NCI-H524 treated with DMSO at 0.1 percent for 48 hours (cell line): Measurements from ENCODE around the gene GJA5.

Experiments
- DNase-seq: peaks from one replicate; lab custom pipeline; 2025; lab: John Stamatoyannopoulos, UW

The GJA5 gene

DNA sequence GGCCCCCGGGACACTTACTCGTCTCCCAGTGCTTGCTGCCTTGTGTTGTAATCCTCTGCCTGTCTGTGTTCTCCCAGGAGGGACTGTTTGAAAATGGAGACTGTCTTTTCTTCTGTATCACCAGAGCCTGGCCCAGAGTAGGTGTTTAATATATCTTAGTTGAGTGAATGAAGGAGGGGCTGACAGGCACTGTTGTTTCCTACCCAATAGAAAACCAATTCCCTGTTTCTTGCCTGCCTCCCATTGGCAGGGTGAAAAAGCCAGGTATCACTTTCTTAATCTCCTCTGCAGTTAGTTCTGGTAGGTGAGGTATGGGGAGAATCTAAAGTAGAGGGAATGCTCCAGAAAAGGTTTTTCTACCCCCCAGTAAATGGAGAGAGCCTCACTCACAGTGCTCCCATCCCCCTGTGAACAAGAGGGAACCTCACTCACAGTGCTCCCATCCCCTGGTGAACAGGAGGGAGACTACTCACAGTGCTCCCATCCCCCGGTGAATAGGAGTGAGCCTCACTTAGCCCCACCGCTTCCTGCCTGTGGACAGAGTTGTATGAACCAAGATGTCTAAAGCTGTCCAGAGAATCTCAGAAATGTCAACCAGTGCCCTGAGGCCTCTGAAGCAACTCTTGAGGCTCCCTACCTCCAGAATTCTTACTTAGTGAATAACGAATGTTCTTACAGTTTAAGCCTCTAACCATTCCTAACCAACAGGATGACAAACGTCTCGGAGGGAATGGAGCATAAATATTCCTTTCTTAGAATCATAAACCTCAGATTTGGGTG, at the start of gene GJA5:
GJA5 (minus strand) TSS at position 122 of the 780 bp plus-strand sequence. CDS start 1,364 bp downstream, outside the sequence.
- DNase-seq = no peak

DNA sequence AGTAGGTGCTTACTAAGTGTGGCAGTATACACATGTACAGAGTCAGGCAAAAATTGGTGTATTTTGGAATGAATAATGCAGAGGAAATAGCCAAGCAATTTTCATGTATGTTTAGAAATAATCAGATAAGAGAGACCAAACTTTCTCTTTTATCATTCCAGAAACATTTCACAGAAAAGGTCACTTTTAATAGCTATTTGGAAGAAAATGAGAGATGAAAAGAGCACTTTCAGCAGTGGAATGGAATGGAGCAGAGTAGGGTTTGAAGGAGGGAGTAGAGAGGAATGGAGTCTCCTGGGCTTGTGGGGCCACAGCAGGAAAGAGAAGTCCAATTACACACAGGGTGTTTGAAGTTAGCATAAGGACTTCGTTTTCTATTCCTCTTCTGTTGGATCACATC, 48.8 kb upstream of the GJA5 start:
- DNase-seq = no peak

DNA sequence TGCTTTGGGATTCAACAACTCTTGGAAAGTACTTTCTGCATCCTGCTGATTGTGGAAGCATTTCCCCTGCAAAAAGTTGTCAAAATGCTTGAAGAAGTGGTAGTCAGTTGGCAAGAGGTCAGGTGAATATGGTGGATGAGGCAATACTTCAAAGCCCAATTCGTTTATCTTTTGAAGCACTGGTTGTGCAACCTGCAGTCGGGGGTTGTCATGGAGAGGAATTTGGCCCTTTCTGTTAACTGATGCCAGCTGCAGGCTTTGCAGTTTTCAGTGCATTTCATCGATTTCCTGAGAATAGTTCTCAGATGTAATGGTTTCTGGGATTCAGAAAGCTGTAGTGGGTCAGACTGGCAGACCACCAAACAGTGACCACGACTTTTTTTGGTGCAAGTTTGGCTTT, 47.6 kb upstream of the GJA5 start:
- DNase-seq = no peak

DNA sequence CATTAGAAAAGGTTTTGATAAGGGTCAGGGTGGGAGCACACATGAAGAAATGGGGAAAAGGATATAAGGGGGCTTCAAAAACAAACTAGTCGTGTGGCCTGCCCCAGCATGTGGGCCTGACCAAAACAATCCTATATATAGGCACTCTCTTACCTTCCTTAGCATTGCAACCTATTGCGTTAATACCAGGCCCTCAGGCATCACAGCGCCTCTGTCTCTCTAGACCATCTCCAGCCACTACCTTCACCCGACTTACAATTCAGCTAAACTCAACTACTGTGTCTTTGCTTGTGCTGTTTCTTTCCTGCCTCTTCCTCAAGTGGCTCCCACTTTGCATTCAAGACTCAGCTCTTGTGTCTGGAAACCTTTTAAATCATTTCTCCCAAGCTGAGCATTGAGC, 47.0 kb upstream of the GJA5 start:
- DNase-seq = no peak

DNA sequence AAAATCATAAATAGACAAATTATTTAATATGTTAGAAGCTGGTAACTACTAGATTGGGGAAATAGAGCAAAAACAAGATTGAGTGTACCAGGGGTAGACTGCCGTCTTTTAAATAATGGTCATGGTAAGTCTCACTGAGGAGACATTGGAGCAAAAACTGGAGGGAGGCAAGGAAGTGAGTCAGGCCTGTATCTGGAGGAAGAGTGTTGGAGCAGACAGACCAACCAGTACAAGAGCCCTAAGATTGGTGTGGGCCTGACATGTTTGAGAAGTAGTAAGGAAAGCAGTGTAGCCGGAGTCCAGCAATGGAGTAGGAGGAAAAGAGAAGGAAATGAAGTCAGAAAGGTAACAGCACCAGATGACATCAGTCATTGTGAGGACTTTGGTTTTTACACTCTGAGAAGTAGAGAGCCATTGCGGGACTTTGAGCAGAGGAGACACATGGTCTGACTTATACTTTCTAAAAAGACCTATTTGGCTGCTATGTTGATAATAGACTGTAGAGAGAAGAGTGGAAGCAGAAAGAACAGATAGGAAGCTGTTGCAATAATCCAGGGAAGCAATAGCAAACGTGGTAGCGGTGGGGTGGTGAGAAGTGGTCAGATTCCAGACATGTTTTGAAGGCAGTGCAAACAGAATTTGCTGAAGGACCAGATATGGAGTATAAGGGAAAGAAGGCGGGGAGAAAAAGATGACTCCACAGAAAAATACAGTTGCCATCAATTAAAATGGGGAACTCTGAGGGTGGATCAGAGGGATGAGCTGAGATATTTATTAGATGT, 44.7 kb upstream of the GJA5 start:
- DNase-seq = no peak

DNA sequence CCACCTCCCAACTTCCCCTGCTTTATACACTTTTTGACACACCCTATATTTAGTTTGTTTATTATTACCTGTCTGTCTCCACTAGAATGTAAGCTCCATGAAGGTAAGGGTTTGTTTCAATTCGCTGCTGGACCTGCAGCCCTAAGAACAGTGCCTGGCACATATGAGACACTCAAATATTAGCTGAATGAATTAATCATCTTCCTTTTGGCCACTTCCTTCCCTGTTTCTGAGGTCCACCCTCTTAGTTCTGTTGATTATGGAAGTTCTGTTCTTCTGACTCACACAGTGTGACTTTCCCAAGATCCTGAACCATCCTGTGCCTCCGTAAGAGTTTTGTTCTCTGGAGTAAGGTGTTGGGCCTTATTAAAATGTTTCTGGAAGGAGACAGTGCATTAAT, 40.4 kb upstream of the GJA5 start:
- no peak for DNase-seq

DNA sequence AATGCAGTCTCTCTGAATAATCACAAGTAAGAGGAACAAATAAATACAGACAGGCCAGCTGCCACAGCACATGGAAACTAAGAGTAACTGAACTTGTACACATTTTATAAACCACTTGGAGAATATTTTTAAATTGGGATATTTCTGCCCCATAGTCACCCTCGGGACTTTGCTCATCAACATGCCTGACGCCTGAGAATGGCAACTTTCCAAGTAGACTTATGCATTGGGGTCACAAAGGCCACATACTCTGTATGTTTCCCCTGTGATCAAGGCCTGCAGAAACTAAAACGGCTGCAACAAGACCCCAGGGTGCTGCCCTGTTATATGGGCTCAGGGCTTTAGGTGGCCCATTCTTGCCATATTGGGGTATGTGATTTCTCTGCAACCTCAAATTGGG, 38.3 kb upstream of the GJA5 start:
- no peak for DNase-seq

DNA sequence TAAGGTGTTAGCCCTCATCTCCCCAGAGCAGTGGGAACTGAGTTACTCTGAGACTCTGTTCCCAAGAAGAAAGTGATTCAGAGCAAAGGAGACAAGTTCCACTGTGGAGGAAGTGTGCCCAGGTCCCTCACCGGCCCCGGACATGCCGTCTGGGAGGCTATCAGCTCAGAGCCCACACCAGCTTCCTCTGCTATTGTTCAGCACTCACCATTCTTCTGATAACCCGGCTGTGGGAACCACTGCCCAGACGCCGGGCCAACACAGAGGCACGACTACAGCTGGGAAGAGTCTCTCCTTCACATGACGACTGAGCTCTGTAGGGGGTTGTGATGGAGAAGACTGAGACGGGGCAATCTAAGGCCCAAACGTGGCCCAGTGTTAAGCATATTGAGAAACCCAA, 34.2 kb upstream of the GJA5 start:
- no peak for DNase-seq

DNA sequence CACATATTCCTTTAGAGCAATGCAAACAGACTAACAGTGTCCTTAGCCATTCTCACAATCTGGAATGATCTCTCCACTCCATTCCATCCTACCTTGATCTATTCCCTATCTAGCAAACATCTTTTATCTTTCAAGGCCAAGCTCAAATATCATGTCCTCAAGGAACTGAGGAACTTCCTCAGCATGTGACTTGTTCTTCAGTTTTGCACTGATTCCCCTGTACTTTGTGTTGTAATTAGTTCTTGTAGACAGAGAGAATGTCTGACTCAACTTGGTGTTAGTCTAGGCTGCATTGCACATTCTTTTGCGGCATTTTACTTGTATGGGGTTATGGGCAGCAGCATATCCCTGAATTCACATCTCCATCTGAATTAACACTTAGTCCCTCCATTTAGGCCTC, 31.5 kb upstream of the GJA5 start:
- DNase-seq = no peak

DNA sequence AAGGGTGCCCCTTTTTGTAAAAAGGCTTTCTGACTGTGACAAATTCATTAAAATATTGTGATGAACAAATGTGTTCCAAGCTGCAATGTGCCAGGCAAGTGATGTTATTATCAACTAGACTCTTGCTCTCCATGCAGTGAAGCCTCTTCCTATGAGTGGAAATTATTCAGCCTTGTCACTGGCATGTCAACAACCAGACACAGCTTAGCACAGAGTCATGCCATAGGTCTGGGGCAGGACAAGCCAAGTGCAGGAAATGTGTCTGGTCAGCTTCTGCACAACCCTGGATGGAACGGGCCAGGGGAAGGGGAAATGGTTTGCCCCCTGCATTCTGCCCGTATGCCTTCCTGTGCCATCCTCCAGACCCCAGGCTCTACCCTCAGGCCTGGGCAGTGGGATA, 27.4 kb upstream of the GJA5 start:
- no peak for DNase-seq

DNA sequence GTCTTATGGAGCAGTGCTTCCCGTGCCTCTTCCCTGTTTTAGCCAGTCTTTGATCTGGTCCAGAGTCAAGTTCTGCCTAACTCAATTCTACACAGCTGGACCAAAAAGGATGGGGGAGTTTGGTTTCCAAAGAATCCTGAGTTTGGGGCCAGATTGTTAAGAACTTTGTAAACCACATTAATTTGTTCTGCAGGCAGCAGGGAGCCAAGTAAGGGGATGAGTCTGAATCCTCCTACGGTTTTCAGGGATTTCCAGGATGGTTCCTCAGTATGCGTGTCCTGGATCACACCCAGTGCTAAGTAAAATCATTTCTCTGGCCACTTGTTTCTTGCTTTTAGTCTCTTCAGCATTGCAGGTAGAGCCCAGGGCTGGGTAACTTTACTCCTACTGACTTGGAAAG, 26.1 kb upstream of the GJA5 start:
- DNase-seq = no peak

DNA sequence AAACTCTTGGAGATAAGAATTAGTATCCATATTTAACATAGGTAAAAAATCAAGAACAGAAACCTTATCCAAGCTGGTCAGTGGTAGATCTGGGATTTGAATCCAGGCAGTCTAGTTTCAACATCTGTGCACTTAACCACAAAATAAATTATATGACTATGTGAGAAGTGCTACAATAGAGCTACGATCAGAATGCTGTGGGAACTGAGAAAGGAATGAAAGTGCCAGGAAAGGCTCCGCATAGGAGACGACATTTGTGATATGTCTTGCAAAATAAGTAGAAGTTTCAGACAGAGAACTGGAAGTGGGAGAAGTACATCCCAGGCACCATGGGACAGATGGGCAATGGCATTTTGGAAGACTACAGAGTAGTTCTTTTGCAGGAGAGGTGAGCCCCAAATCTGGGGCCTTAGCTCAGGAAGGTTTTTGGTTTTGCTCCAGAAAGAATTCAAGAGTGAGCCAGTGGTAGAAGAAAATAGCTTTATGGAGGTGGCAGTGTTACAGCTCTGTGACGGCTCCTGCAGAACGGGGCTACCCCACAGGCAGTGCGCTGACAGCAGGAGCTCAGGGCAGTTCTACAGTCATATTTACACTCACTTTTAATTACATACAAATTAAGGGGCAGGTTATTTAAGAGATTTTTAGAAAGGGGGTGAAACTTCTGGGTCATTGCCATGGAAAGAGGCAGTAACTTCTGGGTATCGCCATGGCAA, 25.5 kb upstream of the GJA5 start:
- DNase-seq = no peak

DNA sequence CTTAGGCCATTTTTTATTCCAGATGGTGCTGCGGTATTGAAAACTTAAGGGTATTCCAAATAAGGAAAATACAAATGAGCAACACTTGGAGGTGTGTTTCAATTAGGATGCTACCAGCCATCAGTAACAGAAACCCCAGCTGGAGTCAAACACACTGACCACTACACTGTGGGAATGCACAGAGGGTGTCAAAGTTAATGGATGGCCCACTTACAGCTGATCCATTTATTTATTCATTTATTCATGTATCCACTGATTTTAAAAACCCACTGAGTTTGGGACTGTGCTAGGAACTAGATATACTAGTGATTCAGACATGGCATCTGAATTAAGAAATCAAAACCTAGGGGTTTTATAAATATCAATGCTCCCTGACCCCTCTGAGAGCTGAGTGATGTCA, 24.5 kb upstream of the GJA5 start:
- DNase-seq = no peak

DNA sequence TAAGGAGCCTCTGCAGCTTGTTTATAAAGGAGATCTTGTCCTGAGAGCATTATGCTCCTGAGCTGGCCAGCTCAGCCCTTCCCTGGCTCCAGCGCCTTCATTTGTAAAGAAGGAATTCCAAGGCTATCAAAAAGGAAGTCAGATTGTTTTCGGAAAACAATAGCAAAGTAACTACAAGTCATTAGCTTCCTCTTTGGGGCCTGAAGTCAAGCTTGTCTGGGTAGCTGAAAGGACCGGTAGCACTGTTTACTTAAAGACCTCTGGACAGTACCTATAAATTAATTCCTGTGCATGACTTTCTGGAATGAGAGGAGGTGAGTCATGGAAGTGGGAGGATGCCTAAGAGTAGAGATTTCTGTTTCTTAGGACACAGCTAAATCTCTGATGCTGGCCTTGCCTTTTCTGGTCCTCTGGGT, 20.7 kb upstream of the GJA5 start:
- no peak for DNase-seq

DNA sequence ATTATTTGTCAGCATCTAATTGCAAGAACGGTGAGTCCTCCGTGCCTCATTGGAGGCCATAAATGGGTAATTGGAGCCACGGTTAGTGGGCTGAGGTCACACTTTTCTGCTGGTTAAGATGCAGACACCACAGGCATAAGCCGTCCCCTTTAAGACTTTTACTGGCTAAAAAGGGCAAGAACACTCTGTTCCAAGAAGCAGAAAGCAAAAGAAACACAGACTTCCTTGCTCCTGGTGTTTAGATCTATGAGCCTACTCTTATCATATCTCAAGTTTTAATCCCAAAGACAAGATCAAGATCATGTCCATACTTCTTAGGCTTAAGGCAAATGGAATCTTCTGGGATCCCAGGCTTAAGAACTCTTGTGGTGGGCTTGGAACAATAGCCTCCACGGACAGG, 17.3 kb upstream of the GJA5 start:
- DNase-seq = no peak

DNA sequence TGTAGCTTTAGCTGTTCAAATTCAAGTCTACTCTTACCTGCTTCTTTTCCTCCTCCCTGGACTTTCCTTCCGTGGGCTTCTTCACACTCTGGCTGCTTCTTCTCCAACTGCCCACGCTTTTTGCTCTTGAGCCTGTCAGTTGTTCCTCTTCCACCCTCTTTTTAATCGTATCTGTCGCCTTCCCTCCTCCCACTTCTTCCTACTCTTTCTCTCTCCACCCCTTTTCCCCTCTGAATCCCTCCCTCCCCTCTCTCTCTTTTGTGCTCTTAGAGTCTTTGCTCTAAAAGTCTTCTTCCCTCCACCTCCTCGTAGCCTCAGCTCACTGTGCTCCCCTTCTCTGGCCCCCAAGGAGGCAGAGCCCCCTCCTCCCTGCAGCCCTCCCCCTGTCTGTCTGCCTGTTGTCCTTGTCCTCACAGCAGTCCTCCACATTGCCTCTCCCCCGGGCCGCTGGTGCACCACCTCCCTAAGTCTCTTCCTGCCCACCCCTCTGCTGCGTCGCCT, 12.9 kb upstream of the GJA5 start:
- DNase-seq = no peak

DNA sequence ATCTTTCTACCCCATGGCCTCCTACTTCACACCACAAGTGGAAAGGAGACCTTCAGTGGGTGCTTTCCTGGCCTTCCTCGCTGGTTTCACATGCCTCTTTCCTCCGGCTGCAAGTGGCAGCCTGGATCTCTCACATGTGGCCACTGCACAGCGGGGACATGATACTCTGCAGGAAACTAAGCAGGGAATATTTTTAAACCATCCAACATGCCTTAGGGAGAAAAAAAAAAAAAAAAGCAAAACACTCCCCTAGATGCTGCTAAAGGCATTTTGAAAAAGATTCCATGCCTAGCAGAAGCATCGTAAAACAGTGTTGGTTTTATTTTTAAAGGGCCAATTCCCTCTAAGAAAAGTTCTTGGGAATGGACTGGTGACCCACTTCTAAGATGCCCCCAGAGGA, 12.2 kb upstream of the GJA5 start:
- no peak for DNase-seq

DNA sequence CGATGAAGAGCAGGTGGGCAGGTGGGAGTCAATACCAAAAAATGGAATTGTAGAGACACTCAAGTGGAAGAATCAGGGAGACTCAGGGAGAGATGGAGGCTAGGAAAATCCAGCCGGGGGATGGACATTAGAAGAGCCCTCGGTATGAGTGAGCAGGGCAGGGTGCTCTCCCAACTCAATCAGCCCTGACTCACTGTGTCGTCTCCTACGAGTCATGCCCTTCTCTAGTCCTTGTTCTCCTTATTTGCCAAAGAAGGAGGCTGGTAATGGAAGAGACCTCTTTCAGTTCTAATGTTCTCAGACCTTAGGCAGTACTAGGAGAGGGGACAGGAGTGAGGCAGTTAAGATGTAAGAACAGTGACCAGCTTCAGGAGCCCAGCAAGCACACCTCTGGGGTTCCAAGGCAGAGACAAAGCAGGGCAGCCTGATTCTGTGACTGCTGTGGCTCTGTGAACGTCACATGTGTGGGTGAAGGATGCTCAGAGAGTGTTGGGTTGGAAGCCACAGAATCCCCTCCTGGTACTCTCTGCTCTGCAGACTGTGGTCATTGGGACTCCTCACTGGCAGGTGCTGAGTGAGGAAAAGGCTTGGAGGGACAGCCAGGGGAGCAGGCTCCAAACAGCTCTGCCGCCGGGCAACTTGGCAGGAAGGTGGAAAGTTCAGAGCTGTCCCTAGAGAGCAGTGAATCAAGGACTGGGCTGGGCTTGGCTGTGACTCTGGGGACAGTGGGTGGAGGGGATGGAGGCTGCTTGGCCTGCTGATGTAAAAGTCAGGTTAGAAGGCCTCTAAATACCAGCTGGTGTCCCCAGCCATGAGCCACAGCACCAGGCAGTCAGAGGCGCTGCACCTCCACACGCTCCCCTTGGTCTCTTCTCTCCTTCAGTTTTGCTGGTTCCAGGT, 11.1 kb upstream of the GJA5 start:
- no peak for DNase-seq

DNA sequence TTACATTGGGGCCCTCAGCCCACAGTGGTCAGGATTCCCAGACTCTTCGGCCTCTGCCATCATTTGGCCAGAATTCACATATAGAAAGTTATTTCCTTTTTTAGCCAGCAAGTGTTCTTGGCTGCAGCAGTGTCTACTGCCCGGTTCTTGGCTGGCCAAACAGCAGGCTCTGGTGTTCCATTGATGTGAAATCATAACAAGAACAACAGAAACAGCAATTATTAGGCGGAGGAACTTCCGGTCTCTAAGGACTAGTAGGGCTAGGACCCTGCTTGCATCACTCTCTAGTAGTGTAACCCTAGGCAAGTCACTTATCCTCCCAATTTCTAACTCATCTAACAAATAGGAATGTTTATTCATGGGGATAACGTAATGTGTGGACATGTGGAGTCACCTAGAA, 8.7 kb upstream of the GJA5 start:
- DNase-seq = no peak

DNA sequence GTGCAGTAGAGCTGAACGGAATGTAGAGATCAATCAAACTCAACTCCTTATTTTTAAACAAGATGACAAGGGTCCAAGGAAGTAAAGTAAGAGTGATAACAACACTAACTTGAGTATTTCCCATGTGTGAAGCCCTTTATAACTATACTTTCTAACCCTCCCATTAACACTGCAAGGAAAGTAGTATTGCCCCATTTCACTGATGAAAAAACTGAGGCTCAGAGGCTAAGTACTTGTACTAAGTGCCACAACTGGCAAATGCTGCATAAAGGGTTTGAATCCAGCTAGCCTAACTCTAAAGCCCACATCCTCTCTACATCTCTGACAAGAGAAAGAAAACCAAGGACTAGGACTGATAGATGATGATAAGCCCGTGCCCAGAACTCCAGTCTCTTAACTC, 8.2 kb upstream of the GJA5 start:
- DNase-seq = no peak

DNA sequence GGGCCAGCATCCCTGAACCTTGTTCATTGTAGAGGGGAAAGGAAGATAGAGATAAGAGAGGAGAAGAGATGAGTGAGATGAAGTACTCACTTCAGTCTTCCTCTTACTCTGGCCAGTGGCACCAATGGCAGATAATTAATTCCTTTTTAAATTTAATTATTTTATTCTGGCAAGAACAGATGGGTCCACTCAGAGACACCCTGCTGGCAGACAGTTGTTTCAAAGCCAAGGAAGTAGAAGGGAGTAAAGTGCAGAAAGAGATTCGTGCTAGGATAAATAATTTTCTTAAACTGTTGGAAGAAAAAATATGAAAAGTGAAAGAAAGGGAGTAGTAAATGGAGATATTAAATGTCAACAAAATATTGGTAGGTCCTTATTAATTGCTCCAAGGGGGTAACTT, 7.7 kb upstream of the GJA5 start:
- no peak for DNase-seq
